ENCODE measurements around the gene DHX9. TPM values are rescaled to one million over a fixed set of nuclear protein-coding genes. Genes with fewer than 3 reads are reported as not detected.
A peak's percentile ranks its signal among the peaks of the same experiment; 100 is the strongest.

Gene DHX9
- total and polyA plus RNA-seq, 5 donors from 2014 or later = 76.0 to 292 (median 85.5) TPM

- DNase-seq = no peak
- Mint-ChIP-seq H3K4me1 (no peaks in the 10 kb centered on the region), H3K4me3 (no peak overlapping the region), H3K27ac (no peak overlapping the region), H3K36me3 (peaks cover 37% of the 10 kb centered on the region), H3K27me3 (peaks cover 4% of the 10 kb centered on the region), H3K9me3 (no peaks in the 10 kb centered on the region)
- no peaks in the 10 kb centered on the region for H3K27me3 ChIP-seq (ENCODE audit: control insufficient read depth, insufficient read depth, low read length)
- no peak for ATAC-seq (ENCODE audit: low read depth in 2 of 2)
- no peak overlapping the region for H3K4me3 ChIP-seq (ENCODE audit: low read depth, low read length)
- H3K27ac ChIP-seq (ENCODE audit: insufficient read depth, low read length, poor library complexity, severe bottlenecking) = no peak overlapping the region
- peaks cover 5% of the 10 kb centered on the region for H3K36me3 ChIP-seq (ENCODE audit: control insufficient read depth, insufficient read depth, low read length)
- no peaks in the 10 kb centered on the region for H3K9me3 ChIP-seq (ENCODE audit: control insufficient read depth in 2 of 2, low read length in 2 of 2)
- H3K4me1 ChIP-seq (ENCODE audit: control insufficient read depth, insufficient read depth, low read length, poor library complexity, severe bottlenecking) = no peaks in the 10 kb centered on the region
Observed at GRCh38 chr1:182823220-182823619, 15.9 kb upstream of the DHX9 start.

- H3K27me3 Mint-ChIP-seq = peaks cover 4% of the 10 kb centered on the region
- H3K4me3 Mint-ChIP-seq = no peak overlapping the region
- Histone ChIP-seq H3K4me1 (ENCODE audit: control insufficient read depth, insufficient read depth, low read length, poor library complexity, severe bottlenecking) (no peaks in the 10 kb centered on the region), H3K27ac (ENCODE audit: insufficient read depth, low read length, poor library complexity, severe bottlenecking) (no peak overlapping the region), H3K9me3 (ENCODE audit: control insufficient read depth in 2 of 2, low read length in 2 of 2) (no peaks in the 10 kb centered on the region), H3K36me3 (ENCODE audit: control insufficient read depth, insufficient read depth, low read length) (peaks cover 2% of the 10 kb centered on the region), H3K27me3 (ENCODE audit: control insufficient read depth, insufficient read depth, low read length) (no peaks in the 10 kb centered on the region), H3K4me3 (ENCODE audit: low read depth, low read length) (no peak overlapping the region)
- ATAC-seq (ENCODE audit: low read depth in 2 of 2) (no peak), DNase-seq (no peak)
- no peak overlapping the region for H3K27ac Mint-ChIP-seq
- H3K36me3 Mint-ChIP-seq = peaks cover 26% of the 10 kb centered on the region
- H3K9me3 Mint-ChIP-seq = no peaks in the 10 kb centered on the region
- H3K4me1 Mint-ChIP-seq = no peaks in the 10 kb centered on the region
Observed at GRCh38 chr1:182826892-182827291, 12.3 kb upstream of the DHX9 start.

- Histone ChIP-seq H3K9me3 (ENCODE audit: control insufficient read depth in 2 of 2, low read length in 2 of 2) (no peaks in the 10 kb centered on the region), H3K4me1 (ENCODE audit: control insufficient read depth, insufficient read depth, low read length, poor library complexity, severe bottlenecking) (no peaks in the 10 kb centered on the region), H3K27ac (ENCODE audit: insufficient read depth, low read length, poor library complexity, severe bottlenecking) (no peak overlapping the region), H3K4me3 (ENCODE audit: low read depth, low read length) (no peak overlapping the region), H3K36me3 (ENCODE audit: control insufficient read depth, insufficient read depth, low read length) (peaks cover 2% of the 10 kb centered on the region), H3K27me3 (ENCODE audit: control insufficient read depth, insufficient read depth, low read length) (no peaks in the 10 kb centered on the region)
- Mint-ChIP-seq H3K36me3 (peaks cover 23% of the 10 kb centered on the region), H3K9me3 (no peaks in the 10 kb centered on the region), H3K27me3 (peaks cover 4% of the 10 kb centered on the region), H3K4me1 (no peaks in the 10 kb centered on the region), H3K27ac (no peak overlapping the region), H3K4me3 (no peak overlapping the region)
- DNase-seq = no peak
- ATAC-seq (ENCODE audit: low read depth in 2 of 2) = no peak
Observed at GRCh38 chr1:182829285-182829932, 9.7 kb upstream of the DHX9 start.

GRCh38 chr1:182833271-182833670 is 5.9 kb upstream of the DHX9 start:
- Histone ChIP-seq H3K27ac (ENCODE audit: insufficient read depth, low read length, poor library complexity, severe bottlenecking) (no peak overlapping the region), H3K9me3 (ENCODE audit: control insufficient read depth in 2 of 2, low read length in 2 of 2) (no peaks in the 10 kb centered on the region), H3K27me3 (ENCODE audit: control insufficient read depth, insufficient read depth, low read length) (no peaks in the 10 kb centered on the region), H3K4me3 (ENCODE audit: low read depth, low read length) (no peak overlapping the region), H3K4me1 (ENCODE audit: control insufficient read depth, insufficient read depth, low read length, poor library complexity, severe bottlenecking) (peaks cover under 1% of the 10 kb centered on the region), H3K36me3 (ENCODE audit: control insufficient read depth, insufficient read depth, low read length) (peaks cover 2% of the 10 kb centered on the region)
- H3K4me3 Mint-ChIP-seq = no peak overlapping the region
- ATAC-seq (ENCODE audit: low read depth in 2 of 2) (no peak), DNase-seq (no peak)
- no peaks in the 10 kb centered on the region for H3K27me3 Mint-ChIP-seq
- H3K36me3 Mint-ChIP-seq = peaks cover 10% of the 10 kb centered on the region
- H3K27ac Mint-ChIP-seq = no peak overlapping the region
- H3K4me1 Mint-ChIP-seq = no peaks in the 10 kb centered on the region
- no peaks in the 10 kb centered on the region for H3K9me3 Mint-ChIP-seq

- peaks cover 0 to 7% (median 4%) of the 10 kb centered on the region in 4 donors for H3K4me1 Mint-ChIP-seq
- H3K36me3 Mint-ChIP-seq = peaks cover 5% of the 10 kb centered on the region
- no peaks in the 10 kb centered on the region for H3K9me3 Mint-ChIP-seq
- Histone ChIP-seq H3K27me3 (ENCODE audit: control insufficient read depth, insufficient read depth, low read length) (no peaks in the 10 kb centered on the region), H3K9me3 (ENCODE audit: control insufficient read depth in 2 of 2, low read length in 2 of 2) (no peaks in the 10 kb centered on the region), H3K4me3 (ENCODE audit: low read depth, low read length) (no peak overlapping the region), H3K4me1 (ENCODE audit: control insufficient read depth, insufficient read depth, low read length, poor library complexity, severe bottlenecking) (peaks cover 7% of the 10 kb centered on the region), H3K36me3 (ENCODE audit: control insufficient read depth, insufficient read depth, low read length) (peaks cover under 1% of the 10 kb centered on the region), H3K27ac (ENCODE audit: insufficient read depth, low read length, poor library complexity, severe bottlenecking) (no peak overlapping the region)
- no peak for ATAC-seq (ENCODE audit: low read depth in 2 of 2)
- no peak overlapping the region for H3K27ac Mint-ChIP-seq
- no peak overlapping the region for H3K4me3 Mint-ChIP-seq
- H3K27me3 Mint-ChIP-seq = no peaks in the 10 kb centered on the region
- no peak for DNase-seq
Observed at GRCh38 chr1:182834326-182834725, 4.8 kb upstream of the DHX9 start.

DNA sequence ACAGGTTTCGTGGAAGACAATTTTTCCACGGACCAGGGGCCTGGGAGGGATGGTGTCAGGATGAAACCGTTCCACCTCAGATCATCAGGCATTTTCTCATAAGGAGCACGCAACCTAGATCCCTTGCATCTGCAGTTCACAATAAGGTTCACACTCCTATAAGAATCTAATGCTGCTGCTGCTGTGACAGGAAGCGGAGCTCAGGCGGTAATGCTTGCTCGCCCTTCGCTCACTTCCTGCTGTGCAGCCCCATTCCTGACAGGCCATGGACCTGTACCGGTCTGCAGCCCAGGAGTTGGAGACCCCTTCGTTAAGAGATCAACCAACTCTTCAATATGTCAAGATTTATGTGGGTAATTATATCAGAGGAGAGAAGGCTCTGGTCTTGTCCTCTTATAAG is 3.3 kb upstream of the DHX9 start:
- peak overlapping the region in 1 of 4 donors; percentile 29 for H3K4me3 Mint-ChIP-seq
- H3K27ac Mint-ChIP-seq = no peak overlapping the region
- peaks cover 9% of the 10 kb centered on the region for H3K36me3 Mint-ChIP-seq
- H3K27me3 Mint-ChIP-seq = no peaks in the 10 kb centered on the region
- no peaks in the 10 kb centered on the region for H3K9me3 Mint-ChIP-seq
- no peaks in the 10 kb centered on the region for H3K27me3 ChIP-seq (ENCODE audit: control insufficient read depth, insufficient read depth, low read length)
- no peaks in the 10 kb centered on the region for H3K36me3 ChIP-seq (ENCODE audit: control insufficient read depth, insufficient read depth, low read length)
- H3K4me1 Mint-ChIP-seq = peaks cover 10 to 17% (median 12%) of the 10 kb centered on the region in 4 donors
- DNase-seq = no peak
- no peak for ATAC-seq (ENCODE audit: low read depth in 2 of 2)
- no peak overlapping the region for H3K27ac ChIP-seq (ENCODE audit: insufficient read depth, low read length, poor library complexity, severe bottlenecking)
- H3K4me1 ChIP-seq (ENCODE audit: control insufficient read depth, insufficient read depth, low read length, poor library complexity, severe bottlenecking) = peaks cover 18% of the 10 kb centered on the region
- no peaks in the 10 kb centered on the region for H3K9me3 ChIP-seq (ENCODE audit: control insufficient read depth in 2 of 2, low read length in 2 of 2)
- no peak overlapping the region for H3K4me3 ChIP-seq (ENCODE audit: low read depth, low read length)

DNA sequence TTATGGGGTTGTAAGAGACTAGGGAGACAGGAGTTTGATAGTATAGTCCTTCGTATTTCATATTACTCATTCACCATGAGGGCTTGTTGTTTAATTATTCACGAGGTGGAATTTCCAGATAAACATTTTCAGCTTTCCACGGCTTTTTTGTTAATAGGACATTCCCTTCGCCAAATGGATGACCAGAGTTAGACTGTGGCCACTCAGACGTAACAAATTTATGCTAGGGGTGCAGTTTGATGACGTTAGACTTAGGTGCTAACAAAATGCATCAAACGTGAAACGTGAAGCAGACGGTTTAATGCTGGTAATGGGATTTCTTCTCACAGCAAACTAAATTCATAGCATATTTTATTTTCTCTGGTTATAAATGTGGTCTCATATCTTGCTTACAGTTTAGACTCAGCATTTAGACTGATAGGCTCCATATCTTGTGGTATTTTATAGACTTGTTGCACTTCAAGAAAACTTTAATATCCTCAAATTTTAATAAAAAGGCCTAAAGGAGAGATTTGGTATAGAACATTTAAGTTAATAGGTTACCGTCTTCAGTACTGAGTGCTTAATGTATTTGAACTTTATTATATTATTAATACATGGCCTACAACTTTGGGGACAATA is 2.3 kb downstream of the DHX9 start:
- H3K9me3 Mint-ChIP-seq = no peaks in the 10 kb centered on the region
- ATAC-seq (ENCODE audit: low read depth in 2 of 2) (no peak), DNase-seq (peak in 1 of 3 donors; percentile 18)
- H3K27ac ChIP-seq (ENCODE audit: insufficient read depth, low read length, poor library complexity, severe bottlenecking) = peak overlapping the region; percentile 37
- peaks cover 21% of the 10 kb centered on the region for H3K36me3 Mint-ChIP-seq
- H3K4me3 ChIP-seq (ENCODE audit: low read depth, low read length) = peak overlapping the region; percentile 82
- H3K27me3 ChIP-seq (ENCODE audit: control insufficient read depth, insufficient read depth, low read length) = no peaks in the 10 kb centered on the region
- peaks cover 67% of the 10 kb centered on the region for H3K4me1 ChIP-seq (ENCODE audit: control insufficient read depth, insufficient read depth, low read length, poor library complexity, severe bottlenecking)
- H3K4me3 Mint-ChIP-seq = peak overlapping the region; percentile 95 to 99 (median 98)
- H3K27me3 Mint-ChIP-seq = no peaks in the 10 kb centered on the region
- H3K27ac Mint-ChIP-seq = peak overlapping the region; percentile 83 to 100 (median 92)
- H3K9me3 ChIP-seq (ENCODE audit: control insufficient read depth in 2 of 2, low read length in 2 of 2) = no peaks in the 10 kb centered on the region
- peaks cover 44 to 73% (median 52%) of the 10 kb centered on the region in 4 donors for H3K4me1 Mint-ChIP-seq
- peaks cover 37% of the 10 kb centered on the region for H3K36me3 ChIP-seq (ENCODE audit: control insufficient read depth, insufficient read depth, low read length)

DNA sequence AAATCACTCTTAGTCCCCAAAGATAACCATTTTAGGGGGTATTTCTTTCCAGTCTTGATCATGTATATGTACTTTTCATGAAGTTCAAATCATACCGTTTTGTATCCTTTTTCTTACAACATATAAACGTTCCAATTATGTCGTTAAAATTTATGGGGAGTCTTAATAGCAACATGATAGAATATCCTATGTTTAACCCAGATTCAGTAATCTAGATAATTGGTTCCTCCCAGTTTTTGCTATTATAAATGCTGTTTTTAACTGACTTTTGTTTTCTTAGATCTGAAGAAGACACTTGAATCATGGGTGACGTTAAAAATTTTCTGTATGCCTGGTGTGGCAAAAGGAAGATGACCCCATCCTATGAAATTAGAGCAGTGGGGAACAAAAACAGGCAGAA is 3.1 kb downstream of the DHX9 start:
- H3K36me3 ChIP-seq (ENCODE audit: control insufficient read depth, insufficient read depth, low read length) = peaks cover 45% of the 10 kb centered on the region
- no peaks in the 10 kb centered on the region for H3K9me3 ChIP-seq (ENCODE audit: control insufficient read depth in 2 of 2, low read length in 2 of 2)
- H3K27ac ChIP-seq (ENCODE audit: insufficient read depth, low read length, poor library complexity, severe bottlenecking) = peak overlapping the region; percentile 37
- peaks cover 27% of the 10 kb centered on the region for H3K36me3 Mint-ChIP-seq
- H3K27ac Mint-ChIP-seq = peak overlapping the region; percentile 9 to 50 (median 21)
- DNase-seq (no peak), ATAC-seq (ENCODE audit: low read depth in 2 of 2) (no peak)
- no peaks in the 10 kb centered on the region for H3K9me3 Mint-ChIP-seq
- no peaks in the 10 kb centered on the region for H3K27me3 Mint-ChIP-seq
- peaks cover 71% of the 10 kb centered on the region for H3K4me1 ChIP-seq (ENCODE audit: control insufficient read depth, insufficient read depth, low read length, poor library complexity, severe bottlenecking)
- H3K4me1 Mint-ChIP-seq = peaks cover 52 to 81% (median 60%) of the 10 kb centered on the region in 4 donors
- H3K27me3 ChIP-seq (ENCODE audit: control insufficient read depth, insufficient read depth, low read length) = no peaks in the 10 kb centered on the region
- H3K4me3 ChIP-seq (ENCODE audit: low read depth, low read length) = peak overlapping the region; percentile 82
- H3K4me3 Mint-ChIP-seq = peak overlapping the region; percentile 95 to 99 (median 98)
